ENCODE results near the gene BCL6B.

GRCh38 chr17:7041607-7042500 lies 19.0 kb downstream of the BCL6B start:
- TF ChIP-seq CTCF (conservative IDR thresholded peaks at IDR 0.05; ENCODE audit: low read length) = no peak
- no peak for TF ChIP-seq EZH2phosphoT487 (IDR thresholded peaks at IDR 0.05; ENCODE audit: borderline replicate concordance)
